Effector memory CD4-positive, alpha-beta T cell (primary cell): Measurements from ENCODE around the gene CDYL2.
"Not testable (repeated sequence)": the region's sequence is repeated elsewhere in the genome, so short reads cannot be mapped to it uniquely, and the experiment has no call there.

ENCODE experiments used
- DNase-seq, 3 donors: peaks; one replicate each; pipeline ENCODE4 v3.0.0-alpha.2; 2020
- H3K27ac ChIP-seq: 2 replicates; pipeline ENCODE4 v1.7.0; 2013; ENCODE audit warnings: mild to moderate bottlenecking, low read length, moderate library complexity; ENCODE audit not compliant: insufficient read depth, poor library complexity, severe bottlenecking
- H3K27me3 ChIP-seq: replicated peaks from 2 replicates; pipeline ENCODE4 v1.7.0; 2013; ENCODE audit warnings: mild to moderate bottlenecking, low read length; ENCODE audit not compliant: insufficient read depth, control insufficient read depth, poor library complexity, severe bottlenecking
- H3K36me3 ChIP-seq: 2 replicates; pipeline ENCODE4 v1.7.0; 2013; ENCODE audit warnings: mild to moderate bottlenecking, low read length, moderate library complexity; ENCODE audit not compliant: control insufficient read depth, insufficient read depth
- H3K4me1 ChIP-seq: 2 replicates; pipeline ENCODE4 v1.7.0; 2013; ENCODE audit warnings: low read length, mild to moderate bottlenecking; ENCODE audit not compliant: control insufficient read depth, insufficient read depth, poor library complexity, severe bottlenecking
- H3K4me3 ChIP-seq: 2 replicates; pipeline ENCODE4 v1.7.0; 2013; ENCODE audit warnings: low read length, low read depth, mild to moderate bottlenecking; ENCODE audit not compliant: insufficient read depth, poor library complexity, severe bottlenecking
- H3K9me3 ChIP-seq: 2 replicates; pipeline ENCODE4 v1.7.0; 2013; ENCODE audit warnings: mild to moderate bottlenecking, low read length, moderate library complexity; ENCODE audit not compliant: control insufficient read depth

The CDYL2 gene

DNA sequence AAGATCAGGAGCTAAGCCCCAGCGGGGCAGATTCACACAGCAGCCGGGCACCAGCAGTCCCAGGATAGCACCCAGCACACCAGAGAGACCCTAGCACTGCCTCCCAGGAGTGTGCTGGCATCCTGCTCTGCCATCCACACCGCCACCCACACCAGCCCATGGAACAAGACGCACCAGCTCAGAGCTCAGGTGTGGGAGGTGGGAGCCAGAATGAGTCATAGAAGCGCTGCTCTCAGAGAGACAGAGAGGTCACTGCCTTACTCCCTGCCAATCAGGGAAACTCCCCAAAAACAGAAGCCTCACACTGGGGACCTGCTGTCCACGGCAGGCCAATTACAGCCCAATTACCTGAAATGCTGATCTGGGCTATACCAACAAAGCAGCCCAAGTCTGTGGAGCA lies 64.9 kb downstream of the CDYL2 start:
- no peaks in the 10 kb centered on the region for H3K36me3 ChIP-seq
- no peaks in the 10 kb centered on the region for H3K27me3 ChIP-seq
- H3K4me1 ChIP-seq, result no peaks in the 10 kb centered on the region
- no peak for DNase-seq
- no peak overlapping the region for H3K4me3 ChIP-seq
- no peak overlapping the region for H3K27ac ChIP-seq
- H3K9me3 ChIP-seq, result no peaks in the 10 kb centered on the region

DNA sequence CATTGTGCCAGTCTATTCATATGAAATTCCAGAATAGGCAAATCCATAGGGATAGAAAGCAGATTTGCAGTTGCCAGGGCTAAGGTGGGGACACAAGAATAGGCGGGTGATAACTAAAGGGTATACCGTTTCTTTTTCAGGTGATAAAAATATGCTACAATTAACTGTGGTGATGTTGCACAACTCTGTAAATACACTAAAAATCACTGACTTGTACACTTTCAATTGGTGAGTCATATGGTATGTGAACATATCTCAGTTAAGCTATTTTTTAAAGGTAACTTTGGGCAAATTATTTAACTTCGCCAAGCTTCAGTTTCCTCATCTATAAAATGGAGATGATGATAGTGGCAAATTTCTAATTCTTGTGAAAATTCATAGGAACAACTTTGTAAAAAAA lies 65.9 kb downstream of the CDYL2 start:
- Histone ChIP-seq H3K4me3 (no peak overlapping the region), H3K36me3 (no peaks in the 10 kb centered on the region), H3K4me1 (no peaks in the 10 kb centered on the region), H3K27ac (no peak overlapping the region), H3K27me3 (no peaks in the 10 kb centered on the region), H3K9me3 (no peaks in the 10 kb centered on the region)
- no peak for DNase-seq

DNA sequence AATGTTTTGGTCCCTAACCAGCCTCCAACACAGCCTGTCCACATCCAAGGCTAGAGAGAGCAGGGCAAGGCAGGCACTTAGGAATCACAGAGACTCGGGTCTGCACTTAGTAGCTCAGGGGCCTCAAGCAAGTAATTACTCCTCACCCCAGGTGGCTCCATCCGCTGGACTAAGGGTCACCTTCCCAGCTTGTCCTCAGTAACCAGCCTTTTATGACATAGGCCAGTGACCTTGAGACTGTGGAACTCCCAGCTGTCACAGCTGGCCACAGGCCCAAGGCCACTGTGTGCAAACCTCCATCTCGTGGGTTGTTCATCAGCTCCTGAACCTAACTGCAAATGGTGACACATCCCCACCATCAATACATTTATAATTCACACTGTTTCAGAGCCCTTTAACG lies 68.6 kb downstream of the CDYL2 start:
- Histone ChIP-seq H3K27me3 (no peaks in the 10 kb centered on the region), H3K4me1 (no peaks in the 10 kb centered on the region), H3K36me3 (no peaks in the 10 kb centered on the region), H3K9me3 (no peaks in the 10 kb centered on the region), H3K4me3 (no peak overlapping the region), H3K27ac (no peak overlapping the region)
- DNase-seq, result no peak

DNA sequence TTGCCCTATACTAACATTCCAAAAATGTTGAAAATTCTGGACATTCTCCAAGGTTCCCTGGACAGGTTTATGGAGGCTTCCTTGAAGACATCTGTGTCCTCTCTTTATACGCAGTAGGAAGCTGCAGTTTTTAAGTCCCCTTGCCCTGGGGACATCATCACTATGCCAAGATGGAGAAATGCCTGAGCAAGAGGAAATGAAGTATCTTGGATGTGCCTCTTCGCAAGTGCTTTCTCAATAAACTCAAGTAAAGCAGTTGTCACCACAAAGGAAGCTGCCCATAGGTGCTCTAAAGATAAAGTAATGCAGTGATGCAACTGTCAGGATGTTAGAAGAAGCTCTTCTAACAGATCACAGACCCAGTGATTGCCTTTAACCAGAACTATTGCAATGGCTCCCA lies 71.0 kb downstream of the CDYL2 start:
- Histone ChIP-seq H3K27ac (no peak overlapping the region), H3K36me3 (no peaks in the 10 kb centered on the region), H3K27me3 (no peaks in the 10 kb centered on the region), H3K4me1 (no peaks in the 10 kb centered on the region), H3K4me3 (no peak overlapping the region), H3K9me3 (no peaks in the 10 kb centered on the region)
- DNase-seq, result no peak

DNA sequence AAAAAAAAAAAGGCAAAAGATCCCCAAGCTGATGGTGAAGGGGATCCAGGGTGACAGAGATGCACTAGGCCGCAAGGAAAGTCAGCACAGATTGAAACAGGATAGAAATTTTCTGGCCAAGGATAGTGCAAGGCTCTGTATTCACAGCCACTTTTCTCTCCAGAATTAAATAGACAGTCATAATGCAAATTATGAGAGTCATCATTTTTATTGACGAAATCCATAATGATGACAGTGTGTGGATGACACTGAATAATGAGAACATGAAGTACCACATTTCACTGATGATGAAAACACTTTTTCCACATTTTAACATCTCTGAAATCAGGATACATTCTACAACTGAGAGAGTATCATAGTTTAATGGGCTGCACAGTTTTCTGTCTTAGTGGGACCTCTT lies 72.5 kb downstream of the CDYL2 start:
- Histone ChIP-seq H3K27me3 (no peaks in the 10 kb centered on the region), H3K9me3 (no peaks in the 10 kb centered on the region), H3K4me1 (no peaks in the 10 kb centered on the region), H3K27ac (no peak overlapping the region), H3K4me3 (no peak overlapping the region), H3K36me3 (no peaks in the 10 kb centered on the region)
- DNase-seq, result no peak

DNA sequence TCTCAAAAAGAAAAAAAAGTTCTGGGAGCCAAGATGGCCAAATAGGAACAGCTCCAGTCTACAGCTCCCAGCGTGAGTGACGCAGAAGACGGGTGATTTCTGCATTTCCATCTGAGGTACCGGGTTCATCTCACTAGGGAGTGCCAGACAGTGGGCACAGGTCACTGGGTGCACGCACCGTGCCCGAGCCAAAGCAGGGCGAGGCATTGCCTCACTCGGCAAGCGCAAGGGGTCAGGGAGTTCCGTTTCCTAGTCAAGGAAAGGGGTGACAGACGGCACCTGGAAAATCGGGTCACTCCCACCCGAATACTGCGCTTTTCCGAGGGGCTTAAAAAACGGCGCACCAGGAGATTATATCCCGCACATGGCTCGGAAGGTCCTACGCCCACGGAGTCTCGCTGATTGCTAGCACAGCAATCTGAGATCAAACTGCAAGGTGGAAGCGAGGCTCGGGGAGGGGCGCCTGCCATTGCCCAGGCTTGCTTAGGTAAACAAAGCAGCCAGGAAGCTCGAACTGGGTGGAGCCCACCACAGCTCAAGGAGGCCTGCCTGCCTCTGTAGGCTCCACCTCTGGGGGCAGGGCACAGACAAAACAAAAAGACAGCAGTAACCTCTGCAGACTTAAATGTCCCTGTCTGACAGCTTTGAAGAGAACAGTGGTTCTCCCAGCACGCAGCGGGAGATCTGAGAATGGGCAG lies 77.2 kb downstream of the CDYL2 start:
- not testable (repeated sequence) for DNase-seq

DNA sequence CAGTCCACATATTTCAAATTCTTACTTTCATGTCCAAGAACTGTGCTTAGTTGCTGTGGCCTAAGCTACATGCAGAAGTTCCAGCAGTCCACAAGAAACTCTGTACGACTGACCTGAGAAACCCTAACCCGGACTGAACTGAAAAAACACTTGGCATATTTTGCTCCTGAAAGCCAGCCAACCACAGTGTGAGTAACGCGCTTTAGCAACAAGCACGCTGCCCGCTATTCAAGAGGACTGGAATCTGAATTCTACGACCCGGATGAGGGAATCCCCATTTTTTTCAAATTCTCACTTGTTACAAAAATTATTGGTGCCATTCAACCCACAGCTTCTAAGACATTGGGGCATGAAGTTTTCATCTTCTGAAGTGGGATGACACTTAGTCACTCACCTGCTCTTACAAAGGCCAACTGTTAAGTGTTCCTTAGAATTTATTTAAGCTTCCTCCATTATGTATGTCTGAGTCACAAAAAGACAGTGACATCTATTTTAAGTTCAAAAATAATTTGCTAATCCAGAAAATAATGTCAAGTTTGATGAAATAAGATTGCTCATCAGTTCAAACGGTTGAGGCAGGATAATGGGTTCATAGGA lies 78.7 kb downstream of the CDYL2 start:
- Histone ChIP-seq H3K27ac (no peak overlapping the region), H3K4me3 (no peak overlapping the region), H3K27me3 (no peaks in the 10 kb centered on the region), H3K4me1 (no peaks in the 10 kb centered on the region), H3K9me3 (no peaks in the 10 kb centered on the region), H3K36me3 (no peaks in the 10 kb centered on the region)
- no peak for DNase-seq

More for the DNA sequence above, 77.2 kb downstream of the CDYL2 start:
- not testable (repeated sequence) for H3K36me3 ChIP-seq, H3K4me3 ChIP-seq, H3K27me3 ChIP-seq, H3K4me1 ChIP-seq, H3K9me3 ChIP-seq, H3K27ac ChIP-seq

DNA sequence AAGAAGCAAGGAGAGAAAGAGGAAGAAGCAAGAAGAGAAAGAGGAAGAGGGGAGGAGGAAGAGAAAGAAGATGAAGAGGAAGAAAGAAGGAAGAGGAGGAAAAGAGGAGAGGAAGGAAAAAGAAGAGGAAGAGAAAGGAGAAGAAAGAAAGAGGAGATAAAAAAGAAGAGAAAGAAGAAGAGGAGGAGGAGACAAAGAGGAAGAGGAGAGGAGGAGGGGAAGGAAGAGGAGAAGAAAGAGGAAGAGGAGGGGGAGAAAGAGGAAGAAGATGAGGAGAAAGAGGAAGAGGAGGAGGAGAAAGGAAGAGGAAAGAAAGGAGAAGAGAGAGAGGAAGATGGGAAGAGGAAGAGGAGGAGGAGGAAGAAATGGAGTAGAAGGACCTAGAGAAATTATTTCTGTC lies 80.4 kb downstream of the CDYL2 start:
- Histone ChIP-seq H3K9me3 (no peaks in the 10 kb centered on the region), H3K4me3 (no peak overlapping the region), H3K36me3 (no peaks in the 10 kb centered on the region), H3K27me3 (no peaks in the 10 kb centered on the region), H3K4me1 (peaks cover 5% of the 10 kb centered on the region), H3K27ac (no peak overlapping the region)
- no peak for DNase-seq

DNA sequence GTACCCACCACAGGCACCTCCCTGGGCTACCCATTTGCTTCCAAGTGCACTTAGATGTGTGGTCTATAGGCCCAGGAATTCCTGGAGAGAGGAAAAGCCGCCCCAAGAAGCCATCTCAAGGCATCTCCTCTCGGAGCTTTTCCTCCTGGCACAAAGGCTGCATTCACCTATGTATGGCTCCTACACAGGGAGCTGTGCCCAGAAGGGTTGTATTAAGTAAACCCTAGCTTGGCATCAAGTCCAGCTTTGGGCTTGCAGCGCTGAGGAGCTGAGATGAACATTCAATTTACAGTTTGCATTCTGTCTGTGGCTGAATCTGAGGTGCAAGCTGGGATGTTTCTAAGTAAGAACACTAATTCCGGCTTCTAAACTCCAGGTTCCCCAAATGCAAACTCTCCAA lies 81.3 kb downstream of the CDYL2 start:
- DNase-seq, result no peak
- no peak overlapping the region for H3K4me3 ChIP-seq
- H3K4me1 ChIP-seq, result peaks cover 5% of the 10 kb centered on the region
- H3K27ac ChIP-seq, result no peak overlapping the region
- H3K27me3 ChIP-seq, result no peaks in the 10 kb centered on the region
- no peaks in the 10 kb centered on the region for H3K36me3 ChIP-seq
- no peaks in the 10 kb centered on the region for H3K9me3 ChIP-seq

DNA sequence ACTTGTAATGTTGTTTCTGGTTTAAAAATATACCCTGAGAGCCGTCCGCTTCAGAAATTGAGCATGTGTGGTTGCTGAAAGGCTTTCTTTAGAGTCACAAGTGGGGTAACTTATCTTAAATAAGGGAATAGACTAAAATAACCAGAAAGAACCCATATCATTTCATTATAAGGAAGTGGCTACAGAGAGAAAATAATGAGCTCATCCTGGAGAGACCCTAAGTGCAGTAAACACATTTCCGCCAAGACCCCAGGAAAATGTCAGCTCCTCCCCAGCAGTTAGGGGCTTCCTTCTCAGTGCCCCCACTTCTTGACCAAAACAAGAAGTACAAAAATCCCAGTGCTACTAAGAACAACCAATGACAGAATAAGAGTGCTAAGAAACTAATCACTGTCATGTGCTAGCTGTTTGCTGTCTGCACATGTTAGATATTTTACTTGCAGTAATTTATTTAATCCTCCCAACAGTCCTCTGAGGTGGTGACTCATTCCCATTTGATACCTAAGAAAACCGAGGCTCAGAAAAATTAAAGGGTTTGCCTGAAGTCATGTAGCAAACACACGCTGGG lies 83.5 kb downstream of the CDYL2 start:
- Histone ChIP-seq H3K27me3 (no peaks in the 10 kb centered on the region), H3K36me3 (no peaks in the 10 kb centered on the region), H3K27ac (no peak overlapping the region), H3K4me1 (peaks cover 5% of the 10 kb centered on the region), H3K4me3 (no peak overlapping the region), H3K9me3 (no peaks in the 10 kb centered on the region)
- no peak for DNase-seq
